Stomach (tissue), 9 donors: ENCODE measurements around the gene CD300LD. TPM values are rescaled to one million over a fixed set of nuclear protein-coding genes. Genes with fewer than 3 reads are reported as not detected.

Experiments used
- DNase-seq, 2 donors: peaks; one replicate each; pipeline versions ENCODE4 v3.0.0 to v3.0.0-alpha.2; 2013 to 2019
- H3K27ac ChIP-seq, 5 donors: fragments of 200-600 bp in 4 of 5; sonication (generic) in 4 of 5; one replicate each; pipeline ENCODE4 v1.5.1; 2013 to 2019; ENCODE audit warnings: mild to moderate bottlenecking in 1 of 5, moderate library complexity in 1 of 5
- H3K27me3 ChIP-seq, 3 donors: fragments of 200-600 bp; sonication (generic); one replicate each; pipeline ENCODE4 v1.5.1; 2017 to 2019; ENCODE audit warnings: mixed run types in 1 of 3
- H3K36me3 ChIP-seq, 4 donors: fragments of 200-600 bp; sonication (generic); 1 replicate in 3 of 4; 2 replicates in 1 of 4; pipeline ENCODE4 v1.5.1; 2016 to 2019
- H3K4me1 ChIP-seq, 4 donors: fragments of 200-600 bp; sonication (generic); one replicate each; pipeline ENCODE4 v1.5.1; 2016 to 2019
- H3K4me3 ChIP-seq, 4 donors: fragments of 200-600 bp; sonication (generic) in 3 of 4; one replicate each; pipeline ENCODE4 v1.5.1; 2016 to 2019; ENCODE audit warnings: mild to moderate bottlenecking in 1 of 4
- H3K9me3 ChIP-seq, 4 donors: fragments of 200-600 bp; sonication (generic); one replicate each; pipeline ENCODE4 v1.5.1; 2016 to 2019
- CTCF ChIP-seq, 7 experiments: fragments of 450-650 bp in 4 of 7; fragments of 200-600 bp in 3 of 7; sonication (generic) in 3 of 7; IDR thresholded peaks; one replicate each; pipeline ENCODE4 v1.5.1; 2016 to 2019; ENCODE audit warnings: antibody characterized with exemption in 7 of 7, control low read depth in 2 of 7, mild to moderate bottlenecking in 1 of 7
- EP300 ChIP-seq: sonication (generic); formaldehyde crosslinking; IDR thresholded peaks from one replicate; pipeline ENCODE4 v1.6.1; 2017; ENCODE audit warnings: antibody characterized with exemption
- POLR2A ChIP-seq, 4 donors: fragments of 450-650 bp; IDR thresholded peaks; one replicate each; pipeline ENCODE4 v1.6.1; 2016; ENCODE audit warnings: antibody characterized with exemption in 4 of 4, control low read depth in 2 of 4, mild to moderate bottlenecking in 1 of 4, moderate library complexity in 1 of 4
- POLR2AphosphoS5 ChIP-seq, 3 donors: sonication (generic); formaldehyde crosslinking; IDR thresholded peaks; one replicate each; pipeline ENCODE4 v1.6.1; 2016; ENCODE audit warnings: antibody characterized with exemption in 3 of 3
- WGBS, 5 donors: extraction: QIAGEN DNeasy Blood & Tissue Kit in 3 of 5; methylation state at CpG; one replicate each; pipeline versions ENCODE4 v1.1.5 to v1.1.7; 2013 to 2018; 5-methylcytosine and 5-hydroxymethylcytosine counted together
- intact Hi-C: fragments of 100-400 bp; cut with DNase I; formaldehyde crosslinking; loops from one replicate; pipeline ENCODE4 v1.15.1; 2023; ENCODE audit warnings: low total_unique reads
- polyA plus RNA-seq, 3 donors: library from polyadenylated mRNA; stranded (reverse); fragments of 200-250 nt; gene quantifications; one replicate each; pipeline ENCODE4 v1.2.3, GENCODE V29; 2013
- total RNA-seq, 5 donors: library from RNA; depleted of rRNA; stranded (reverse); fragments of >200 nt; gene quantifications; one replicate each; pipeline versions ENCODE4 v1.1.0 to v1.2.3, GENCODE V29; 2014 to 2016
- donor health status: healthy with polysubstance abuse.
- donor health status: Bipolar disorder and iron deficiency.
- donor health status: healthy.

Gene CD300LD
- total and polyA plus RNA-seq, 8 donors: not detected

DNA sequence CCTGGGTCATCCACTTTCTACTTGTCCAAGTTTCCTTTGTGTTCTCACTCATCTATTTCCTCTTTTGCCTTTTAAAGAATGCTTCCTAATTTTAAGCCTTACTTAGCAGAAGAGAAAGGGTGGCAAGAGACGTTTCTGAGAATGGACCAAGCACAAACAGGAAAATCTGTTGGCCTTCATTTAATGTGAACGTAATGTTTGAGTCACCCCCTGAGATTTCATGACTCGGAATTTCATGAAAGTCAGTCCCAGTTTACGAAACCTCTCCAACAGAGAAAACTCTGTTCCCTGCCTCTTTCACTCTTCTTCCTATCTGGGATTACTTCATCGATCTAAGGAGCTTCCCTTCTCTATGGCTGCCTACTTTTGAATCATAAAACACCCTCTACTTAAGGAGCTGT lies 31.6 kb upstream of the CD300LD start, which contains the start of gene CD300E:
Gene CD300E (minus strand): TSS at position 46 of the 401 bp plus-strand sequence. CDS start 117 bp downstream, outside the sequence.
- no peaks in the 10 kb centered on the region for H3K4me1 ChIP-seq
- intact Hi-C loops: no loop called here
- DNase-seq: no peak
- peaks cover 0 to 24% (median 4%) of the 10 kb centered on the region in 3 donors for H3K27me3 ChIP-seq
- H3K4me3 ChIP-seq: no peak within 1 kb of the TSS
- H3K9me3 ChIP-seq: peaks cover 0 to 12% (median 5%) of the 10 kb centered on the region in 4 donors
- no peaks in the 10 kb centered on the region for H3K36me3 ChIP-seq
- peak within 1 kb of the TSS in 1 of 5 donors; percentile 24 for H3K27ac ChIP-seq
- TF ChIP-seq POLR2AphosphoS5 (IDR thresholded peaks at IDR 0.05) (no peak), CTCF (IDR thresholded peaks at IDR 0.05) (no peak), EP300 (no peak), POLR2A (IDR thresholded peaks at IDR 0.05) (no peak)
- WGBS, 5 donors: 61 to 74% (median 72%) methylated on average over 5 of the region's 5 CpGs

DNA sequence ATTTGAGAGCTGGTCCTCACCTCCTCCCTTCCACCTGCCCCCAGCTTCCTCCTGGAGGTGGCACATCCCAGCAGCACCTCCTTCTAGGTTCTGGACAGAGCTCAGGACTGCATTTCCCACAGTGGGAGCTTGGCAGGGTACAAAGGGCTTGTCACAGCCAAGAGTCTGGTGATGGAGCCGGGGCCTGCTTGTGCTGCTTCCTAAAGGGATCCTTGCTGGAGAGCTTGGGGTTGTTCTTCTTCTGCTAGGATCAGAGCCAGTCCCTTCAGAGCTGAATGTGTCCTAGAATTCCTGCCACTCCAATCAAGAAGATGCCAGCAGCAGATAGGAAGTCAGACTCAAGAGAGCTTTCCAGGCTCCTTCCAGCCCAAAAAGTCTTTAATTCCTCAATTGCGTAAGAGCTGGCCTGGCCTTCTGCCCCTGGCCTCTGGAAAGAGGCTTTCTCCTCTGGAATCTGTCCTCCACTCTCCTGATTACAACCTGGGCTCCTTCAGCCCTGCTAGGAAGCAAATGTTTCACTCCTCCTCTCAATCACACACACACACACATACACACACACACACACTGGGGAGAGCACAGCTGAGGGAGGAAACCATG lies 27.1 kb upstream of the CD300LD start:
- no peak for DNase-seq
- no peak overlapping the region for H3K27ac ChIP-seq
- H3K9me3 ChIP-seq: no peaks in the 10 kb centered on the region
- H3K36me3 ChIP-seq: no peaks in the 10 kb centered on the region
- intact Hi-C loops: no loop called here
- 58 to 80% (median 70%) methylated on average over 2 of the region's 2 CpGs for WGBS, 5 donors
- H3K4me1 ChIP-seq: no peaks in the 10 kb centered on the region
- no peak for TF ChIP-seq POLR2A (IDR thresholded peaks at IDR 0.05)
- TF ChIP-seq POLR2AphosphoS5 (IDR thresholded peaks at IDR 0.05): no peak
- TF ChIP-seq EP300: no peak
- no peak for TF ChIP-seq CTCF (IDR thresholded peaks at IDR 0.05)
- H3K4me3 ChIP-seq: no peak overlapping the region
- H3K27me3 ChIP-seq: peaks cover 0 to 40% (median 0%) of the 10 kb centered on the region in 3 donors

DNA sequence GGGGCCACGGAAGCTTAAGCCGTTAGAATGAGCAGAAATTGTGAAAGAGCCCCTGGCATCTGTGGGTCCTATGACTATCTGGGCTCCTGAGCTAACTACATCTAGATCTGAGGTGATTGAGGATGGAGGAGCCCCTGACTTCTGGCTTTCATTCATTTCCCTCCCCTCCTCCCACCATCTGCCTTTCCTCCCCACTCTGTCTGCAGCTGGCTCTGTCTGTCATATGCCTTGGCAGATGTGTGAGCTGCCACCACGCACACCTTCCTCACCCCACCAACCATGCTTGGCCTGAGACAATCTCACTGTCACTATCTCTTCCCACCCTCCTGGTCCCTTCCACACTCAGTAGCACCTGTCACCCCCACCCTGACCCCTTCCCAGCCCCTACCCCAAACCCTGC lies 26.4 kb upstream of the CD300LD start:
- WGBS, 5 donors: 68 to 90% (median 79%) methylated on average over 3 of the region's 3 CpGs
- H3K4me1 ChIP-seq: no peaks in the 10 kb centered on the region

DNA sequence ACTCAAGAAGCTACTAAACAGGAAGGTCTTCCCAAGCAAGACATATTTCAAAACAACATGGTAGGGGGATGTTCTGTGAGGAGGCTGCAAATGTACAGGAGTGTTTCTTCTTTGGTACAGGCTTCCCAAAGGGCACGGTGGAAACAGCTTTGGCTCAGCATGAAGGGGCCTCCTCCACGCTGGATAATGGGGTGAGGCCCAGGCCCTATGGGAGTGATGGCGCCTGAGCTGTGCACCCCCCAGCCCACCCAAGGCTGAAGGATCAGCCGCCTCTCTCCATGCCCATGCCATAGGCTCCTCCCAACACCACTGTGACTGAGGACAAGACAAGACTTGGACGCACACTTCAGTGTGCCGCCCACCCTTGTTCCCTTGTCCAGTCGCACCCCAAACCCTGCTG lies 24.6 kb upstream of the CD300LD start:
- Histone ChIP-seq H3K4me1 (no peaks in the 10 kb centered on the region), H3K9me3 (no peaks in the 10 kb centered on the region), H3K27me3 (peaks cover 0 to 62% (median 0%) of the 10 kb centered on the region in 3 donors), H3K27ac (no peak overlapping the region), H3K36me3 (no peaks in the 10 kb centered on the region), H3K4me3 (no peak overlapping the region)
- no peak for DNase-seq
- TF ChIP-seq CTCF (IDR thresholded peaks at IDR 0.05) (no peak), POLR2AphosphoS5 (IDR thresholded peaks at IDR 0.05) (no peak), EP300 (no peak), POLR2A (IDR thresholded peaks at IDR 0.05) (no peak)
- WGBS, 5 donors: 92 to 96% (median 94%) methylated on average over 7 of the region's 7 CpGs
- intact Hi-C loops: no loop called here

More for the DNA sequence above, 26.4 kb upstream of the CD300LD start:
- intact Hi-C loops: no loop called here
- DNase-seq: no peak
- H3K27me3 ChIP-seq: peaks cover 0 to 48% (median 0%) of the 10 kb centered on the region in 3 donors
- H3K36me3 ChIP-seq: no peaks in the 10 kb centered on the region
- no peak for TF ChIP-seq POLR2AphosphoS5 (IDR thresholded peaks at IDR 0.05)
- no peak overlapping the region for H3K4me3 ChIP-seq
- H3K27ac ChIP-seq: no peak overlapping the region
- H3K9me3 ChIP-seq: no peaks in the 10 kb centered on the region

DNA sequence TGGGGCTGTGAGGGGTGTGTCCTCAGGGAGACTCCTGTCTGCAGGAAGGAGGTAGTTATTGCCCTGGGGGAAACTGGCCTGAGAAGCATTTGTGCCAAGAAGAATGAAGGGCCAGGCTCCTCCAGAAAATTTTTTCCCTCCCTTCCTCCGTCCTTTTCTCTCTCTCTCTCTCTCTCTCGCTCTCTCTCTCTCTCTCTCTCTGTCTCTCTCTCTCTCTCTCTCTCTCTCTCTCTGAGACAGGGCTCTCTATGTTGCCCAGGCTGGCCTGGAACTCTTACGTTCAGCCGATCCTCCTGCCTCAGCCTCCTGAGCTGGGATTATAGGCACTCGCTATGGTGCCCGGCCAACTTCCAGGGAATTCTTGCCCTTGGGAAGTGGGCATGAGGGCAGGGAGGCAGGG lies 20.0 kb upstream of the CD300LD start:
- TF ChIP-seq POLR2A (IDR thresholded peaks at IDR 0.05) (no peak), EP300 (no peak), CTCF (IDR thresholded peaks at IDR 0.05) (no peak), POLR2AphosphoS5 (IDR thresholded peaks at IDR 0.05) (no peak)
- Histone ChIP-seq H3K9me3 (no peaks in the 10 kb centered on the region), H3K36me3 (no peaks in the 10 kb centered on the region), H3K4me1 (no peaks in the 10 kb centered on the region), H3K27ac (no peak overlapping the region), H3K27me3 (peaks cover 0 to 60% (median 0%) of the 10 kb centered on the region in 3 donors), H3K4me3 (no peak overlapping the region)
- WGBS, 5 donors: 81 to 90% (median 82%) methylated on average over 6 of the region's 6 CpGs
- intact Hi-C loops: no loop called here
- DNase-seq: no peak
